MG63 (cell line): ENCODE results near the gene TEX2. TPM values are rescaled to one million over a fixed set of nuclear protein-coding genes. Genes with fewer than 3 reads are reported as not detected.
"Not testable (repeated sequence)": the region's sequence is repeated elsewhere in the genome, so short reads cannot be mapped to it uniquely, and the experiment has no call there.

Experiments
- DNase-seq: peaks from one replicate; pipeline ENCODE4 v3.0.0-alpha.2; 2020
- H3K27me3 ChIP-seq: fragments of 250-450 bp; sonication (Bioruptor Pico); 2 replicates; pipeline ENCODE4 v1.5.1; 2020; ENCODE audit warnings: mild to moderate bottlenecking, moderate library complexity
- H3K36me3 ChIP-seq: fragments of 250-450 bp; sonication (Bioruptor Pico); 2 replicates; pipeline ENCODE4 v1.5.1; 2020; ENCODE audit warnings: mild to moderate bottlenecking, moderate library complexity
- H3K4me3 ChIP-seq: fragments of 250-450 bp; sonication (Bioruptor Pico); 2 replicates; pipeline ENCODE4 v1.5.1; 2020; ENCODE audit warnings: mild to moderate bottlenecking, moderate library complexity
- H3K9me3 ChIP-seq: fragments of 250-450 bp; sonication (Bioruptor Pico); 2 replicates; pipeline ENCODE4 v1.5.1; 2020; ENCODE audit warnings: mild to moderate bottlenecking, moderate library complexity
- total RNA-seq: library from RNA; depleted of rRNA; stranded (reverse); fragments of >200 nt; shearing (Covaris generic); gene quantifications from 2 replicates; pipeline ENCODE4 v1.2.3, GENCODE V29; 2014; ENCODE audit warnings: low replicate concordance

Gene TEX2
- total RNA-seq, 1 experiment from 2014 or later, result 17.2 TPM

DNA sequence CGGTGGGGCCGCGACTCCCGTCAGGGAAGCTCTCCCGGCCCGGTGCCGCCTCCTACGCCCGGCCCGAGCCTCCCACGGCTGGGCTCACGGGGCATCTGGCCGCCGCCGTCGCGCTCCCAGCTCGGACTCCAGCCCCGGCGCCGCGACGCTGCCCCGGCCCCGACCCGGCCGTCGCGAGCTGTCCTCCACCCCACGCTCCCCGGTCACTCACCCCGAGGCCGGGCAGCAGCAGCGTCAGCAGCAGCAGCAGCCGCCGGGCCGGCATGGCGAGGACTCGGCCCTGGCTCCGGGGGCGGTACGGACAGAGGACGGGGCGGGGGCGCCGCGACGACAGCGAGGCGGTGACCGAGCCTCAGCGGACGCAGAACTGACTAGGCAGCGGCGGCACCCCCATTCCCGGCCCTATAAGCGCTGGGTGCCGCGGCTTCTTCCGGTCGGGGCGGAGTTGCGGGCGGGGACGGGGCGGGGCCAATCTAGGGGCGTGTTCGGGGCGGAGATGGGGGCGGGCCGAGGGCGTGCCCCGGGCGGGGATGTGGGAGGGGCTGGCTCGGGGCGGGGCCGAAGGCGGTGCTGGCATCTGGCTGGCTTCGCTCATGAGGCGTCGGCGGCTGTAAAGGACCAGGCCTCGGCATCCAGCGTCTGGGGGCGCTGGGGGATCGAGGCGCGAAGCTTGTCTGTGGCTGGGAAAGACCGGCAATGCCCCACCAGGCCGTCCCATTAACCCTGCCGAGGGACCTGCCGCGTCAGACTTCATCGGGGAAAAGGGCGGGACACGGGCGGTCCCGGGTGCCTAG, 133.1 kb downstream of the TEX2 start, which contains the start of gene ERN1:
Gene ERN1, minus strand, starts transcription at position 380 of the 794 bp plus-strand sequence. Its CDS starts 115 bp downstream, at position 265.
- no peaks in the 10 kb centered on the region for H3K36me3 ChIP-seq
- peak; percentile 92 for DNase-seq
- no peaks in the 10 kb centered on the region for H3K9me3 ChIP-seq
- no peaks in the 10 kb centered on the region for H3K27me3 ChIP-seq
- H3K4me3 ChIP-seq, result peak within 1 kb of the TSS; percentile 73

DNA sequence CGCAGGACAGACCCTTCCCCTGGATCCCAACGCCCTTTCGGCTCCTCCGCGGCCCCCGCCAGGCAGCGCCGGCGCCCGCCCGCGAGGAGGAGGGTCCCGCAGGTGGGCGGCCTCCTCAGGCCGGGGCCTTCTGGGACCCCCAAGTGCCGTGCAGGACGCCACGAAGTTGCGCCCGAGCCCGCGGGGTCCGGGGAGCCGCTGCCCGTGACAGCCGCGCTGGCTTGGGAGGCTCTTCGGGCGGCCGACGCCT, 133.6 kb downstream of the TEX2 start:
- H3K4me3 ChIP-seq, result peak overlapping the region; percentile 73
- DNase-seq, result no peak
- H3K9me3 ChIP-seq, result no peaks in the 10 kb centered on the region
- H3K27me3 ChIP-seq, result no peaks in the 10 kb centered on the region
- no peaks in the 10 kb centered on the region for H3K36me3 ChIP-seq

DNA sequence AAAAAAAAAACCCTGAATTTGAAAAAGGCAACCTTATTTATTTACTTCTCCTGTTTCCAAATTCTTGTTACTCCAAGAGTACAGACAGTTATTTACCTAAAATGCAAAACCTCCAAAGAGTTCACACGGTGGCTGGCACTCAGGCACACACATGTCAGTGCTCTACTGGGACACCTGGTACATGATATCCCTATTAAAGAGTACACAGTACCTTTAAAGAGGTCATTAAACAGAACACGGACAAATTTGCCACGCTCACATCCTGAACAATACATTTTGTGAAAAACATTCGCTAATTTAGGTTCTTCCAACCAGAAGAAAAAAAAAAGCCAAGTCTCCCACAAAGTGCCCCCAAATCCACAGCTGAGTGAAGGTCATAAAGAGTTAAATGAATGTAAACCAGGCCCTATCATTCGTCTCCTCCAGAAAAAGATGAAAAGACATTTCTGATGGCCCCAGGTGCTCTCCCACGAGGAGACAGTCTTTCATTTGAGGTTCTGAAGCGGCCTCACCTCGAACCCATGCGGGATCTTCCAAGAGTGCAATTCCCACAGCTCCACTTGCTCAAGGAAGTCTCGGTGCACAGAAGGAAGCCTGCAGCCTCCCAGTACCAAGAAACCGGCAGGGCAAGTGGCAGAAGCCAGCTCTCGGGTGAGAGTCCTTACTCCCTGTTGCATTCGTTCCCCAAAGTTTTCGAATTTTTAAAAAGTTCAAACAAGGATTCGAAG, 134.1 kb downstream of the TEX2 start:
- peak; percentile 31 for DNase-seq

DNA sequence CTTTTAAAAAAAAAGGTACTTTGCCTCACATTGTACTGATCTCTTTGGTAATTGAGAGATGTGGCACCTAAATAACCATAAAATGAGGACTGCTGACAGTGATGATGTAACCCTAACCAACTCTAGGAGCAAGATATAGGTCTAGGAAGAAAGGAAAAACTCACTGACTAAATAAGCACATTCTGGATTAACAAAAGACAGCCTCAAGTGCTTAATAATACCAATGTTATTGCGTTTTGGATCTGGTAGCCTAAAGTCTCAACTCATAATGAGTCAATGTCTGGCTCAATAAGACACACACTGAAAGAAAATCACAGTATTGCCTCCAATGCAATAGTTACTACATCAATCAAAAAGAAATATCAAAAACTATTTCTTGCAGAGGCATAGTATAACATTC, 136.1 kb downstream of the TEX2 start:
- no peaks in the 10 kb centered on the region for H3K36me3 ChIP-seq
- no peak for DNase-seq
- no peaks in the 10 kb centered on the region for H3K9me3 ChIP-seq
- H3K4me3 ChIP-seq, result no peak overlapping the region
- no peaks in the 10 kb centered on the region for H3K27me3 ChIP-seq

More for the DNA sequence above, 134.1 kb downstream of the TEX2 start:
- Histone ChIP-seq H3K36me3 (no peaks in the 10 kb centered on the region), H3K9me3 (no peaks in the 10 kb centered on the region), H3K27me3 (no peaks in the 10 kb centered on the region), H3K4me3 (peak overlapping the region; percentile 73)

DNA sequence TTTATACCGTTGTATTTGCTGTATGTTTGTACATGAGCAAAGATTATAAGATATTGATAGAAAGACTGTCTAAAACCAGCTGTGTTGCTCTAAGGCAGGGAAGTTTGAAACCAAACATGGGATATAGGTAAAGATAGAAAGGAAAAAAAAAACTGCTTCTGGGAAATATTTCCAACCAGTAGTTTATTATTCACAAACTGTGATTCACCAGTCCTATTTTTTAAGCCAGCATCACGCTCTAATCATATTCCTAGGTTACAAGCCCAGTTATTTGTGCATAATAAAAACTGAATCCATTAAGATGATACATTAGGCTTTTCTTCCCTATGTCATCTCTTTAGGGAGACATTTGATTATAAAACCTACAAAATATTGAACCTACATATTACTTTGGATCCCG, 137.1 kb downstream of the TEX2 start:
- H3K4me3 ChIP-seq, result no peak overlapping the region
- H3K9me3 ChIP-seq, result no peaks in the 10 kb centered on the region
- no peaks in the 10 kb centered on the region for H3K36me3 ChIP-seq
- no peak for DNase-seq
- no peaks in the 10 kb centered on the region for H3K27me3 ChIP-seq

DNA sequence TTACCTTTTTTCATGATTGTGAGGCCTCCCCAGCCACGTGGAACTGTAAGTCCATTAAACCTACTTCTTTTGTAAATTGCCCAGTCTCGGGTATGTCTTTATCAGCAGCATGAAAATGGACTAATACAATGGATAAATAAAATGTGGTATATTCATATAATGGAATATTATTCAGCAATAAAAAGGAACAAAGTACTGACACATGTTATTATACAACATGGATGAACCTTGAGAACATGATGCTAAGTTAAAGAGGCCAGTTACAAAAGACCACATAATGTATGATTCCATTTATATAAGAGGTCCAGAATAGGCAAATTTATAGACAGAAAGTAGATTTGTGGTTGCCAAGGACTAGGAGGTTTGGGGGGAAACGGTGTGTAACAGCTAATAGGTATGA, 138.5 kb downstream of the TEX2 start:
- Histone ChIP-seq H3K4me3 (no peak overlapping the region), H3K36me3 (no peaks in the 10 kb centered on the region), H3K9me3 (no peaks in the 10 kb centered on the region), H3K27me3 (no peaks in the 10 kb centered on the region)
- DNase-seq, result no peak

DNA sequence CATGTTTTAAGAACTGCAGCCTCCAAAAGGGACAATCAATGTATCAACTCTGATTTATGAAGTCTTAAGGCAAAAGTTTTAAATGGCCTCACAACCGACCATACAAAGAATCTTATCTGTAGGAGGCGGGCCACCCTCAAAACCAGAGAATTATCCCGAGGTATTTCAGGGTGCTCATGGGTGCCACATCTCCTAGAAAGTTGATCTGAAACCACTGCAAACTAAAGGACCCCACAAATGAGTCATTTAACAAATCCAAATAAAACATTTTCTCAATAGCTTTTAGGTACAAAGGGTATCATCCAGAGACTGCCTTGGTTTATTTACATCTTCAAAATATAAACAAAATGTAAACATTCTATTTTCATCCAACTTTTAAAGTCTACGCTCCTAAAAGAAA, 139.9 kb downstream of the TEX2 start:
- DNase-seq, result no peak
- H3K36me3 ChIP-seq, result no peaks in the 10 kb centered on the region
- no peaks in the 10 kb centered on the region for H3K9me3 ChIP-seq
- H3K27me3 ChIP-seq, result no peaks in the 10 kb centered on the region
- H3K4me3 ChIP-seq, result no peak overlapping the region

DNA sequence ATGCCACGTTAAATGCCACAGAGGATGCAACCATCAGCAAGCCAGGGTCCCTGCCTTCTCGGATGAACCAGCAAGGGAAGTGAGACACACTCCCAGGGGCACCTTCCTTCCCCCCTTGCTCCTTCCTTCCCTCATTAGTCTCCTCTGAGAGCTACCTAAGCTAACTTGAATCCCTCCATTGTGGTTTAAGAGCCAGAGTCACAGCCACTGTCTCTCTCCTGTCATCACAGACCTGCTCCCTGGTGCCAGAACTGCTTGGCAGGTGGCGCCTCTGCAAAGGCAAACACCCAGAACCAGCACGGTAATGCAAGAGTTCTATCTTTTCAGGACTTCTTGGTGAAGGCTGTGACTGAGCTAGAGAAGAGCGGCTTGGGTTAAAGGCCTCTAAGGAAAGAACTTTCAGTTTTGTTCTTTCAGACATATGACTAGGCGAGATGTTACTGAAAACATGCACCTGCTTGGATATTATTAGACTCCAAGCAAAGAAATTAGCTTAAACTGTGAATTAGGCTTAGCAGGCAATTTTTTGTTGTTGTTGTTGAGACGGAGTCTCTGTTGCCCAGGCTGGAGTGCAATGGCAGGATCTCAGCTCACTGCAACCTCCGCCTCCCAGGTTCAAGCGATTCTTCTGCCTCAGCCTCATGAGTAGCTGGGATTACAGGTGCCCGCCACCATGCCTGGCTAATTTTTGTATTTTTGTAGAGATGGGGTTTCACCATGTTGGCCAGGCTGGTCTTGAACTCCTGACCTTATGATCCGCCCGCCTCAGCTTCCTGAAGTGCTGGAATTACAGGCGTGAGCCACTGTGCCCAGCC, 141.9 kb downstream of the TEX2 start:
- not testable (repeated sequence) for DNase-seq, H3K9me3 ChIP-seq, H3K27me3 ChIP-seq, H3K36me3 ChIP-seq, H3K4me3 ChIP-seq

DNA sequence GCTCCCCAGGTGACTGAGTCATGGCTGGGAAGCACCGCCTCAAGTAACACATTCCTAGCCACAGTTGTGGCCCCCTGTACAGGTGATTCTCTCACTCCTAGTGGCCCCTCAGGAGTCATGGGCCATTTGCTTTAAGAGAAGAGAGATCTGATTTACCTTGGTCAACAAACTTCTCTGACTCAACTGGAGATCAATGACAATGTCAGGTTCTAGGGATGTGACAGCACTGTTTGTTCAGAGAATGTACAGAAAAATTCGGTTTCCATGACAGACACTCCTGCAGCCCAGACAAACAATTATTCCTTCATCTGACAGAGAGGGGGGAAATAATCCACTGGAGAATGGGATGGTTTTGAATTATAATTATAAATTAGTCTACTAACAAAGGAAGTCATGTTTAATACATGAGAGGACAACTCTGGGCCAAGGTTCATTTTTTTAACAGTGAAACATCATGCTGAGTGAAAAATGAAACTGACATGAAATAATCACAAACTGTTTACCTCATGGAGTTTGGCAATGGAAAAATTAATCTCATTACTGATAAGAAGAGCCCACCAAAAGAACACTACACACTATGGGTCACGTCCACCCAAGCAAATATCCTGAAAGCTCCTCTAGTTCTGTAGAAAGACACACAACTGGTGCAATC, 142.8 kb downstream of the TEX2 start:
- H3K4me3 ChIP-seq, result no peak overlapping the region
- H3K9me3 ChIP-seq, result no peaks in the 10 kb centered on the region
- DNase-seq, result no peak
- no peaks in the 10 kb centered on the region for H3K27me3 ChIP-seq
- no peaks in the 10 kb centered on the region for H3K36me3 ChIP-seq

DNA sequence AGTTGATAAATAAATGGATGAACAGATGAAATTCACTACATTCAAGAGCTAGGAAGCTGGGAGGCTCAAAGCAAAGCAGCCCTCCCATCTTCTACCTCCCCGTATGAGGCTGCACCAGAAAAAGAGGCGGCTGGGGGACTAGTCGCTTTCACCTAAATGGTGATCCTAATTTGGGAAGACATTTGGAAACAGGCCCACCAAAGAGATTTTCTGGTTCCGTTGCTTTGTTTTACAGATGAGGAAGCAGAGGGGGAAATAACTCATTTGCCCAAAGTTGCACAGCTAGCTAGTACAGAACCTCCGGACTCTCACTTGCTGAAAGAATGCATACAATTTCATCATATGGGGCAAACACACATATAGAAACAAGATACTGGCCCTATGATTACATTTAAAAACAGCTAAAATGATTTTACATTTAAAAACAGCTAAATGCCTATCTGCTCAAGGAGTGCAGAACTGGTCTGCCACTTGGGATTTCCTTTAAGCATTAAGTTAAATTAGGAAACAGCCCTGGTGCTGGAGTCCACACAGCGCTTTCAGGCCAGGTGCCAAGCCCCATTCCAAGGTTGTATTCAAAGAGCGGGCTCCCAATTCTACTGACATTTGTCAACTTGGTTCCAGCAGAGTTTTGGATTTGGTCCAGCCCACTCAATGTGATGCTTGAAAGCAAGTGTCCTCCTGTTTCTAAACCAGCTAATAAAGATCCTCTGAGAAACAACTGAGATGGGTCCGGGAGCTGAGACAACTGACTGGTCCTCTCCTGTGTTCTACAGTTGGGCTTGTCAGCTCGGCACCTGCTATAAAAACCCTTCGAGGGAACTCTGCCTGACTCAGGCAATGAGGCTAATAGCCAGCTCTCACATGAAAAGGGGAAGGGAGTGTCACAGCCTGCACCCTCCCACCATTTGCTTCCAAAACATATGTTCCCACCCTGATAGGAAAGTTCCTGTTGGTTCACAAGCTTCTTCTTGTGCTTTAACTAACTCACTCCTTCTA, 144.8 kb downstream of the TEX2 start:
- H3K9me3 ChIP-seq, result no peaks in the 10 kb centered on the region; the same call in 1 of the 2 replicates
- no peaks in the 10 kb centered on the region for H3K27me3 ChIP-seq
- DNase-seq, result no peak
- H3K36me3 ChIP-seq, result no peaks in the 10 kb centered on the region
- H3K4me3 ChIP-seq, result no peak overlapping the region

DNA sequence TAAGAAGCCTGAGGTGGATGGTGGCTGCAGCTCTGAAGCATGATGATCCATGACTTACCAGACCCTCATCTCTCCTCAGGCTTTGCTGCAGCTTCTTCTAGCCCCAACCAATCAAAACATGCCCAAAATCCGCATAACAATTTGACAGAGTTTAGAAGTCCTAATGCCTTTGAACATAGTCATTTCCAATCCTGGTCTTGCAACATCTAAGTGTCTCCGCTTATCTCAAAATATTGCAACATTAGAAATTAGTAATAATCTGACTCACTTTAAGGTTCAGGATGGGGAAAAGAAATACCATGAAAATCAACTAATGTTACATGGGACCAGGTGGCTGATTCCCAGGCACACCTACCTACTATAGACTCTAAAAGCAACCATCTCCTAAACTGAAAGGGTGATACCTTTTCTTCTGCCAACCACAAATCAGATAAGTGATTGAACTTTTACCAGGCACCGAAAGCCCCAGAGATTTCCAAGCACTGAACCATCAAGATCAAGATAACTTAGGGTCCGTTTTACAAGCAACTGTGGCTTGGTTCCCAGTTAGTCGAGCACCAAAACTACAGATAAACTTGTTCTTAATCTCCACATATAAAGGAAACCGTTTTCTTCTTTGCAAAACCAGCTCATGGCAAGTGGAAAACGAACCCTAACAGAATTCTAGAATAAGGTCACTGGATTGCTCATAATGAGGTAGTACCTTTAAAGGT, 147.1 kb downstream of the TEX2 start:
- Histone ChIP-seq H3K36me3 (no peaks in the 10 kb centered on the region; the same call in 1 of the 2 replicates), H3K4me3 (no peak overlapping the region), H3K27me3 (no peaks in the 10 kb centered on the region), H3K9me3 (no peaks in the 10 kb centered on the region; the same call in 1 of the 2 replicates)
- DNase-seq, result no peak

DNA sequence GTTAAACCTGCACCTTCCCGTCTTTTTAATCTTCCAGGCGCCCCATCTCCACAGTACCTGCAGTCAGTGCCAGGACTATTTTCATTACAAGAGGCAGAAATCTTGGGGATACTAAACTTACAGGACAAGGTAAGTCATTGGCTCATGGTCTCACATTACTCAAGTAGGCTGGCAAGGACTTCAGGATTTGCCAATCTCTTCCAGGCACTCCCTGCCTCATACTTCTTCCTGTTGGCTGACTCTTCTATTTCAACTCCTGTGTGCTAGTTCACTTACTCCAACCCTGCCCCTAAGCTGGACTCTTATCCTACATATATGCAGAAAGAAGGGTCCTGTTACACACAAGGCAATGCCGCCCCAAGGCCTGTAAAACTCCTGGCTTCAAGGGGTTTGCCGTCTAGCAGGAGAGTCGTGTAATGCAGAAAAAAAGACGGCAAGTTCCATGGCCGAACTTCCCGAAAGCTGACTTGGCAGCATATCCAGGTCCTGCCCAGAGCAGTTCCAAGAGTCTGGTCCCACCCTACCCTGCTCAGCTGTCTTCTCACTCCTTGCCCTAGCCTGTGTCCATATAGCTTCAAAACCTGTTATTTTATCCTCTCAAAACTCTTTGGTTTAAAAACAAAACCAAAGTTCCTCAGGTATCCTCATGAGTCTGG, 147.9 kb downstream of the TEX2 start:
- H3K27me3 ChIP-seq, result no peaks in the 10 kb centered on the region
- DNase-seq, result peak; percentile 43
- H3K9me3 ChIP-seq, result no peaks in the 10 kb centered on the region; the same call in 1 of the 2 replicates
- no peak overlapping the region for H3K4me3 ChIP-seq
- no peaks in the 10 kb centered on the region; the same call in 1 of the 2 replicates for H3K36me3 ChIP-seq

DNA sequence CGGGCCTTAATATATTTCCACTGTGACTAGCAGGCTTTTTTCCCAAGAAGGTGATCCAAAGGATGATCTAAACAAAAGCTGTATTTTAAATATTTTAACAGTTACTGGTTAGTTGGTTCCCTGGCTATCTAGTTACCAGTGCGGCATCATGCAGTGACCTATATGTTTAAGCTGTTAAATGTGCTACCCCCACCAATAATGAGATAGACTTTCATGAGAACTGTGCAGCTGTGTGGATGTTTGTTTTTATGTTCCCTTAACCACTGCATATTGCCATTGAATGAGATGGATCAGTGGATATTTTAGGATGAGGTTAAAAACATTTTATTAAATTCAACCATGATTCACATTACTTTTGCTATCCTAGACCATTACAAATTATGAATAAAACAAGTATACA, 150.1 kb downstream of the TEX2 start:
- H3K9me3 ChIP-seq, result no peaks in the 10 kb centered on the region; the same call in 1 of the 2 replicates
- no peak overlapping the region for H3K4me3 ChIP-seq
- no peak for DNase-seq
- no peaks in the 10 kb centered on the region for H3K27me3 ChIP-seq
- no peaks in the 10 kb centered on the region; the same call in 1 of the 2 replicates for H3K36me3 ChIP-seq

DNA sequence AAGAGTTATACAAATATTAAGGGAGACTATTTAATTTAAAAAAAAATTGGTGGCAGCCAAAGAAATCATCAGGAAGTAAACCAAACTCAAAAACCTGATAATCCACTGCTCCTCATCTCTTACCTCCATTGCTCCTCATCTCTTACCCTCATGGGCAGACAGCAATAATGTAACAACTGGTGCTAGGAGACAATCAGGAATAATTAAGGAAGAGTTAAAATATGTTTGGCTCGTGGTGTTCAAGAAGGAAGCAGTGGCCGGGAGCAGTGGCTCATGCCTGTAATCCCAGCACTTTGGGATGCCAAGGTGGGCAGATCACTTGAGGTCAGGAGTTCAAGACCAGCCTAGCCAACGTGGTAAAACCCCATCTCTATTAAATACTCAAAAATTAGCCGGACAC, 151.2 kb downstream of the TEX2 start:
- no peak for DNase-seq
- no peaks in the 10 kb centered on the region; the same call in 1 of the 2 replicates for H3K9me3 ChIP-seq
- no peaks in the 10 kb centered on the region for H3K27me3 ChIP-seq
- no peak overlapping the region for H3K4me3 ChIP-seq
- no peaks in the 10 kb centered on the region; the same call in 1 of the 2 replicates for H3K36me3 ChIP-seq
